A172 (cell line): Measurements from ENCODE around the gene SCLY. TPM values are rescaled to one million over a fixed set of nuclear protein-coding genes. Genes with fewer than 3 reads are reported as not detected.

Experiments
- DNase-seq: peaks from one replicate; pipeline ENCODE4 v3.0.0-alpha.2; 2015; ENCODE audit warnings: low spot score
- total RNA-seq: library from RNA; depleted of rRNA; stranded (reverse); fragments of >200 nt; shearing (Covaris generic); gene quantifications from 2 replicates; pipeline ENCODE4 v1.2.3, GENCODE V29; 2014; rRNA removed

Gene SCLY
- total RNA-seq, 1 experiment from 2014 or later: 79.9 TPM

- DNase-seq: no peak
These were observed 78.6 kb downstream of the SCLY start for GRCh38 chr2:238139196-238140039.

DNA sequence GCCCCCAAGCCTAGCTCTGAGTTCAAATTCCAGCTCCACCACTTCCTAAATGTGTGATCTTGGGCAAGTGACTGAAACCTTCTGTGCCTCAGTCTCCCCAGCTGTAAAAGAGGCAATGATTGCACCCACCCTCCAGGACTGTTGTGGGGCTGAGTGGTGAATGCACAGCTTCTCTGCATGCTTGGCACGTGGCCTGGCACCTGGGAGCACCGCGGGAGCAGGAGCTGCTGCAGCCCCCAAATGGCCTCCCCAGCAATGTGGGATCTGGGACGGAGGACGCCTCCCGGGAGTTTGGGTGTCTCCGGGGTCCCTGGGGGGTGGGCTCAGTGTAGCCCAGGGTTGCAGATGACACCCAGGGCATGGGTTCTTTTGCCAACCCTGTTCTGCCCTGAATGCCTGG lies 79.2 kb downstream of the SCLY start:
- DNase-seq: no peak

- DNase-seq: no peak
These were observed 80.1 kb downstream of the SCLY start for GRCh38 chr2:238140721-238141540.

- DNase-seq: peak; percentile 92
These were observed 80.9 kb downstream of the SCLY start for GRCh38 chr2:238141541-238142318.

DNA sequence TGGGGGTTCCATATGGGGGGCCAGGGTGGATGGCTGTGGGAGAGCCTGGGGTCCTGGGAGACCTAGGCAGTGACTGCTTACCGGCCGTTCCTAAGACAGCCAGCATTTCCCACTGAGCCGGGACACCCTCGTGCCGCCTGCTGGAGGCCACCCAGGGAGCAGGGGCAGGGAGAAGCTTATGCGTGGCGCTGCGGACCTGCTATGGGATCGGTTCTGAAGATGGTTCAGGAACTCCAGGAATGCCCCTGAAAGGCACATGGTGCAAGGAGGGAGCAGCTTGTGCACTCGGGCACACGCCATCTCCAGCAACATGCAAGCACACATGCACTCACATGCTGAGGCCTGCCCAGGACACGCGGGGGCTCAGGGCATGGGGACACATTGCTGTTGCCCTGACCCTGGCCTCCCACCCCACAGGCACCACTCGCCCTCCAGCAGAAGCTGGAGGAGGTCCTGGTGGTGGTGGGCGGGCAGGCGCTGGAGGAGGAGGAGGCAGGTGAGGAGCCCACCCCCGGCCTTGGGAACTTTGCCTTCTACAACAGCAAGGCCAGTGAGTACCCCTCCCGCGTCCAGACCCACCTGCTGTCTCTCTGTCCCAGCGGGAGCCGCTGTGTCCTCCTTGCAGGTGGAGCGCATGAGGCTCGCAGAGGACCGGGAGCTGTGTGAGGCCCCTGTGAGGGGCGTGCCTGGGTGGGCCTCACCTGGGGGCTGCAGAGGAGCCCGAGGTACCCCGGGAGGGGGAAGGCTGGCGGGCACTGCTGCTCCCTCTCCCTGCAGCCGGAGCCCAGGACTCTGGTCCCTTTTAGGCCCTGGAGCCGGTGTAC lies 81.8 kb downstream of the SCLY start:
- peak; percentile 37 for DNase-seq

DNA sequence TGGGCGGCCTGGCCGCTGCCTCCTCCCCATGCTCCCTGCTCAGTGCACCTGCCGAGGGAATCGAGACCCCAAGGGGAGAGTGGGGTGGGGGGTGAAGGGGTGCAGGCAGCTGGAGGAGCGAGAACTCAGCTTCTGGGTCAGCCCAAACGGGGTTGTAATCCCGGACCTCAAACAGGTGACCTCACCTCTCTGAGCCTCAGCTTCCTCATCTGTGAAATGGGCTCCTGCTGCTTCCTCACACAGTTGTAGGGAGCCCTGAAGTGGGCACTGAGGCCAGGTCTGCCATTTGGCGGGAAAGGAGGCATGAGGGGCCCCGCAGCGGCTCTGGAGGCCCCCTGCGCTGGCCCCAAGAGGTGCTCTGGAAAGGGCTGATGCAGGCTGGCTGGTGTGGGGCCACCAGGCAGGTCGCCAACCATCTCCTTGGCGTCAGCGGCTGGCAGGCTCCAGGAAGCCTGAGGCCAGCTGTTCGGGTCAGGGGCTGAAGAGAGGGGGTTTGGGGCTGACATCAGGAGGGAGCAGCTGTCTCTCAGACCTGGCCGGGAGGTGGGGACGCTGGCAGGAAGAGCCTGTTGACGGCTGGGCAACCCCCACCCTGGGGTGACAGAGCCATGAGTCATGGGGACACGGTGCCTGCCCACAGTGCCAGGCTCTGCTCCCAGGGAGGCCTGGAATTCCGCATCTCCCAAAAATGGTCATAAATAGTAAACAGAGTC lies 82.6 kb downstream of the SCLY start:
- DNase-seq: peak; percentile 92

- DNase-seq: no peak
These were observed 83.5 kb downstream of the SCLY start for GRCh38 chr2:238144262-238144661.

DNA sequence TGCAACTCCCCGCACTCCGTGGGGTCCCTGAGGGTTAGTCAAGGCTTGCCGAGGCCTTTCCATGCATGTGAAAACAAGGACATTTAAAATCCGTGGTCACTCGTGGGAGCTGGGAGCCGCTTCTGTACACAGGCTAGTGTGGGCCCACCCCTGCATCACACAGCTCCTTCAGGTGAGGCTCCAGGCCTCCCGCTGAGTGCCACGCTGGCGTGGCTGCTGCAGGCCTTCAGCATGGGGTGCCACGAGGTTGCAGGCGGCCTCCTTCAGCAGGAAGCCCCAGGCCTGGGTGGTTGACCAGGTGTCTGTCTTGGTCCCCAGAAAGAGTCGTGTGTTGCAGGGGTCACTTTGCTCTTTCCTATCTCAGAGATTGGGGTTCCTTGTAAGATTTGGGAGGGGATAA lies 84.2 kb downstream of the SCLY start:
- no peak for DNase-seq

DNA sequence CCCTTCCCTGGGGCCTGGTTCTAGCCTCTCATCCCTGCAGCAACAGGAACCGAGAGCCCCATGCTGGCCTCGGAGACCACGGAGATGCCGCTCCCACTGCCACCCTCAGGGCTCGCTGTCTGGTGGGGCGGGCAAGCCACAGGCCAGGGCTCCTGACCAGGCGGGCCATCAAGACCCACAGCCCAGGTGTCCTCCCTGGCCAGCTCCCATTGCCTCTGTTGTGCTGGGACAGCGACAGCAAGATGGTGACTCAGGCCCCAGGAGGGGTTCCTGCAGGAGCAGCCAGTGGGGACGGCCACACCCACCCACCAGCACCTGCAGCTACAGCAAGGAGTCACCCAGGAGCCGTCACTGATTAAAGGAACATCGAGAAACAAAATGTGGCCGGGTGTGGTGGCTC lies 85.0 kb downstream of the SCLY start:
- peak; percentile 62 for DNase-seq

GRCh38 chr2:238146884-238147544 lies 86.2 kb downstream of the SCLY start:
- no peak for DNase-seq

DNA sequence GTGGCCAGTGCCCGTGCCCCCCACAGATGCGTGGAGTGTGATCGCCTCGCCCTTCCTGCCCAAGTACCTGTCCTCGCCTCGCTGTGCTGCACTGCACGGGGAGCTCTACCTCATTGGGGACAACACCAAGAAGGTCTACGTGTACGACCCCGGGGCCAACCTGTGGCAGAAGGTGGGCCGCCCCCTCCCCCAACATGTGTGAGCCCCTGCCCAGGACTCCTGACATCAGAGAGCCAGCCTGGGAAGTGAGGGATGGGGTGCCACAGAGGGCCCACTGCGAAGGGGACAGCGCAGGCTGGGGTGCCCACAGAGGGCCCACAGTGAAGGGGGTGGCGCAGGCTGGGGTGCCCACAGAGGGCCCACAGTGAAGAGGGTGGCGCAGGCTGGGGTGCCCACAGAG lies 88.2 kb downstream of the SCLY start:
- no peak for DNase-seq

Other genes starting within 250 kb of the SCLY start
- 32.4 and 35.2 TPM in 2 replicates for gene RAMP1, start 201.4 kb upstream of the SCLY start, total RNA-seq
- 74.5 and 116 TPM in 2 replicates for gene UBE2F, start 94.0 kb upstream of the SCLY start, total RNA-seq
- 0.29 TPM in 1 of 2 replicates, not detected in the other for gene ESPNL, start 39.3 kb downstream of the SCLY start, total RNA-seq
- 6.3 and 7.4 TPM in 2 replicates for gene KLHL30, start 77.7 kb downstream of the SCLY start, total RNA-seq
- 25.3 and 31.3 TPM in 2 replicates for gene ERFE, start 98.0 kb downstream of the SCLY start, total RNA-seq
- 21.2 and 22.2 TPM in 2 replicates for gene ILKAP, start 142.7 kb downstream of the SCLY start, total RNA-seq
- gene HES6, start 179.0 kb downstream of the SCLY start, total RNA-seq: 28.6 and 31.7 TPM in 2 replicates
- gene PER2, start 227.6 kb downstream of the SCLY start, total RNA-seq: 1.4 and 1.6 TPM in 2 replicates